PC-3 (cell line): ENCODE results near the gene GLG1. TPM values are rescaled to one million over a fixed set of nuclear protein-coding genes. Genes with fewer than 3 reads are reported as not detected.

Source experiments
- ATAC-seq: fragments of 200-7000 bp; cut with Tn5 transposase; 2 replicates; pipeline ENCODE4 v1.9.1; 2020; ENCODE audit warnings: mild to moderate bottlenecking, moderate library complexity
- BruUV-seq: library from RNA; stranded (reverse); fragments of 400-500 nt; replicated peaks from 2 replicates; lab custom pipeline; 2021; lab: Mats Ljungman, UMichigan
- CTCF ChIA-PET: fragments of 300-600 bp; sonication (Branson Sonifier 250); formaldehyde crosslinking; loops from one replicate; lab custom pipeline; 2022; ENCODE audit warnings: antibody characterized with exemption; lab: Charles Lee
- POLR2A ChIA-PET: fragments of 300-600 bp; sonication (Branson Sonifier 250); formaldehyde crosslinking; loops from one replicate; lab custom pipeline; 2022; ENCODE audit warnings: antibody characterized with exemption; ENCODE audit not compliant: unreplicated experiment; lab: Charles Lee
- DNase-seq: peaks from one replicate; pipeline ENCODE4 v3.0.0-alpha.2; 2015
- H2AFZ ChIP-seq: fragments of 300-600 bp; sonication (generic); 2 replicates; pipeline ENCODE4 v1.6.0; 2016; ENCODE audit warnings: antibody characterized with exemption, low read length
- H3F3A ChIP-seq: fragments of 300-600 bp; sonication (generic); one replicate; pipeline ENCODE4 v1.6.0; 2017; ENCODE audit warnings: antibody characterized with exemption, low read length, control low read depth, mild to moderate bottlenecking; ENCODE audit not compliant: unreplicated experiment
- H3K27ac ChIP-seq: fragments of 300-600 bp; sonication (generic); 2 replicates; pipeline ENCODE4 v1.5.1; 2016; ENCODE audit warnings: mild to moderate bottlenecking, low read length
- H3K27me3 ChIP-seq: fragments of 300-600 bp; sonication (generic); 2 replicates; pipeline ENCODE4 v1.6.1; 2016; ENCODE audit warnings: low read length, mixed read lengths
- H3K36me3 ChIP-seq: fragments of 300-600 bp; sonication (generic); 2 replicates; pipeline ENCODE4 v1.6.1; 2016; ENCODE audit warnings: low read depth, mixed run types, low read length, mixed read lengths
- H3K4me1 ChIP-seq: fragments of 300-600 bp; sonication (generic); 2 replicates; pipeline ENCODE4 v1.5.1; 2016; ENCODE audit warnings: low read length; ENCODE audit not compliant: insufficient read depth
- H3K4me2 ChIP-seq: fragments of 300-600 bp; sonication (generic); 2 replicates; pipeline ENCODE4 v1.6.0; 2016; ENCODE audit warnings: low read length
- H3K4me3 ChIP-seq: fragments of 300-600 bp; sonication (generic); 2 replicates; pipeline ENCODE4 v1.5.1; 2016; ENCODE audit warnings: mild to moderate bottlenecking, low read length, mixed read lengths
- H3K79me2 ChIP-seq: fragments of 300-600 bp; sonication (generic); 2 replicates; pipeline ENCODE4 v1.6.1; 2017; ENCODE audit warnings: low read length, mixed read lengths
- H3K9ac ChIP-seq: fragments of 300-600 bp; sonication (generic); 2 replicates; pipeline ENCODE4 v1.6.0; 2016; ENCODE audit warnings: mild to moderate bottlenecking, low read length
- H3K9me2 ChIP-seq: fragments of 300-600 bp; sonication (generic); replicated peaks from 2 replicates; pipeline ENCODE4 v1.6.1; 2016; ENCODE audit warnings: mixed run types, low read length, mixed read lengths
- H3K9me3 ChIP-seq: fragments of 300-600 bp; sonication (generic); 2 replicates; pipeline ENCODE4 v1.6.1; 2016; ENCODE audit warnings: low read length, mixed read lengths
- H4K20me1 ChIP-seq: fragments of 300-600 bp; sonication (generic); 2 replicates; pipeline ENCODE4 v1.6.1; 2016; ENCODE audit warnings: low read length, mixed read lengths
- EZH2 ChIP-seq: fragments of 300-600 bp; sonication (generic); IDR thresholded peaks from one replicate; pipeline ENCODE4 v1.6.1; 2017; ENCODE audit warnings: antibody characterized with exemption, mild to moderate bottlenecking, low read length; ENCODE audit not compliant: unreplicated experiment
- EZH2phosphoT487 ChIP-seq: fragments of 300-600 bp; sonication (generic); IDR thresholded peaks from 2 replicates; pipeline ENCODE4 v1.6.1; 2018; ENCODE audit warnings: mild to moderate bottlenecking, antibody characterized with exemption, low read length, borderline replicate concordance
- intact Hi-C: fragments of 100-400 bp; cut with micrococcal nuclease; formaldehyde crosslinking; loops from 2 replicates; pipeline ENCODE4 v1.9.0; 2023
- total RNA-seq: library from RNA; depleted of rRNA; stranded (reverse); fragments of >200 nt; gene quantifications from 2 replicates; pipeline ENCODE4 v1.2.3, GENCODE V29; 2014
- TF ChIP-seq, protein P1 (sequence below): fragments of 300-600 bp; sonication (generic); conservative IDR thresholded peaks from 2 replicates; pipeline ENCODE4 v1.5.1; 2017; ENCODE audit warnings: antibody characterized with exemption, low read depth, mild to moderate bottlenecking, low read length

GLG1 gene
- total RNA-seq, 1 experiment from 2014 or later, result 63.5 TPM

DNA sequence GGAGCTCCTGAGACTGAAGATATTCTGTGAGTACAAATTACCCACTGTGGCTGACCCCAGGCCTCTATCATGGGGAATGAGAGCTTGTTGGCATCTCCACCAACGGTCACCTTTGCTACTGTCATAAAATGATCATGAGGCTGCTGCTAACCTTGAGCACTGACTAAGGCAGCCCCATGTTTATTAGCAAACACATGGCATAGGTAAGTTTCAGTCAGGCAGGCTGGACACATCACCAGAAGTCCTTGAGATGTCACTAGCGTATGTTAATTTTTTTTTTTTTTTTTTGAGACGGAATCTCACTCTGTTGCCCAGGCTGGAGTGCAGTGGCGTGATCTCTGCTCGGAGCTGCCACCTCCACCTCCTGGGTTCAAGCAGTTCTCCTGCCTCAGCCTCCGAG, 1.5 kb upstream of the GLG1 start:
- CTCF ChIA-PET, result no interaction called here
- Histone ChIP-seq H4K20me1 (peaks cover 19% of the 10 kb centered on the region; the same call in 1 of the 2 replicates), H3K36me3 (no peaks in the 10 kb centered on the region), H2AFZ (no peak overlapping the region), H3K9me2 (no peaks in the 10 kb centered on the region), H3K4me3 (no peak overlapping the region), H3K9ac (no peak overlapping the region), H3K27ac (no peak overlapping the region), H3K4me2 (no peak overlapping the region), H3K4me1 (peaks cover 20% of the 10 kb centered on the region), H3K27me3 (no peaks in the 10 kb centered on the region), H3F3A (no peaks in the 10 kb centered on the region), H3K79me2 (peaks cover 35% of the 10 kb centered on the region), H3K9me3 (no peaks in the 10 kb centered on the region)
- no TSS peak for BruUV-seq
- intact Hi-C loops, result loop anchor here (5.0 kb wide), 1 partner anchor 126 kb away; no protein-coding TSS in a partner anchor
- DNase-seq (no peak), ATAC-seq (no peak)
- TF ChIP-seq, protein P1, sequence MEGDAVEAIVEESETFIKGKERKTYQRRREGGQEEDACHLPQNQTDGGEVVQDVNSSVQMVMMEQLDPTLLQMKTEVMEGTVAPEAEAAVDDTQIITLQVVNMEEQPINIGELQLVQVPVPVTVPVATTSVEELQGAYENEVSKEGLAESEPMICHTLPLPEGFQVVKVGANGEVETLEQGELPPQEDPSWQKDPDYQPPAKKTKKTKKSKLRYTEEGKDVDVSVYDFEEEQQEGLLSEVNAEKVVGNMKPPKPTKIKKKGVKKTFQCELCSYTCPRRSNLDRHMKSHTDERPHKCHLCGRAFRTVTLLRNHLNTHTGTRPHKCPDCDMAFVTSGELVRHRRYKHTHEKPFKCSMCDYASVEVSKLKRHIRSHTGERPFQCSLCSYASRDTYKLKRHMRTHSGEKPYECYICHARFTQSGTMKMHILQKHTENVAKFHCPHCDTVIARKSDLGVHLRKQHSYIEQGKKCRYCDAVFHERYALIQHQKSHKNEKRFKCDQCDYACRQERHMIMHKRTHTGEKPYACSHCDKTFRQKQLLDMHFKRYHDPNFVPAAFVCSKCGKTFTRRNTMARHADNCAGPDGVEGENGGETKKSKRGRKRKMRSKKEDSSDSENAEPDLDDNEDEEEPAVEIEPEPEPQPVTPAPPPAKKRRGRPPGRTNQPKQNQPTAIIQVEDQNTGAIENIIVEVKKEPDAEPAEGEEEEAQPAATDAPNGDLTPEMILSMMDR, result no peak
- TF ChIP-seq EZH2phosphoT487 (no peak), EZH2 (no peak)
- POLR2A ChIA-PET, result no interaction called here

DNA sequence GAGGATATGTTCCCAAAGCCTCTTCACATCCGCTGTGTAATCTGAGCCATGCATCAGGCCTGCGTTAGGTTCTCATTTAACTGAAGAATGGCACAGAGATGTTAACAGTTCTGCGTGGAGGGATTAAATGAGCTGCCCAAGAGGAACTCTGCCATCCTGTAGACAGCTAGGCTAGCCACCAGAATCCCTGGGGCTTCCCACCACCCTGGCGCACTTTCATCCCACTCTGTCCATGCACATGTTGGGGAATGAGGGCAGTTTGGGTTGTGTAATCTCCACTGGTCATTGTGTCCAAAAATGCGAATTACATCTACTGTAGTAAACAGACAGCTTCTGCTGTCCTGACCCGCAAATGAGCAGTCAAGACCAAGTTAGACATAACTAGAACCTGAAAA, 1.0 kb upstream of the GLG1 start:
- no peak for ATAC-seq
- BruUV-seq, result no TSS peak
- H4K20me1 ChIP-seq, result peaks cover 19% of the 10 kb centered on the region; the same call in 1 of the 2 replicates
- ChIA-PET POLR2A (no interaction called here), CTCF (no interaction called here)
- no peak overlapping the region for H3K4me3 ChIP-seq
- peak overlapping the region; percentile 86; the same call in 1 of the 2 replicates for H2AFZ ChIP-seq
- no peaks in the 10 kb centered on the region for H3K27me3 ChIP-seq
- H3K9me2 ChIP-seq, result no peaks in the 10 kb centered on the region
- no peaks in the 10 kb centered on the region for H3K9me3 ChIP-seq
- intact Hi-C loops, result loop anchor here (1.0 to 5.0 kb wide), 2 partner anchors 25 to 126 kb away; no protein-coding TSS in a partner anchor
- no peaks in the 10 kb centered on the region for H3K36me3 ChIP-seq
- peaks cover 39% of the 10 kb centered on the region for H3K79me2 ChIP-seq
- H3K4me2 ChIP-seq, result no peak overlapping the region
- no peak overlapping the region for H3K9ac ChIP-seq
- no peaks in the 10 kb centered on the region for H3F3A ChIP-seq
- TF ChIP-seq, protein P1, result no peak
- TF ChIP-seq EZH2, result no peak
- no peak for TF ChIP-seq EZH2phosphoT487
- peaks cover 21% of the 10 kb centered on the region for H3K4me1 ChIP-seq
- no peak overlapping the region for H3K27ac ChIP-seq
- no peak for DNase-seq

DNA sequence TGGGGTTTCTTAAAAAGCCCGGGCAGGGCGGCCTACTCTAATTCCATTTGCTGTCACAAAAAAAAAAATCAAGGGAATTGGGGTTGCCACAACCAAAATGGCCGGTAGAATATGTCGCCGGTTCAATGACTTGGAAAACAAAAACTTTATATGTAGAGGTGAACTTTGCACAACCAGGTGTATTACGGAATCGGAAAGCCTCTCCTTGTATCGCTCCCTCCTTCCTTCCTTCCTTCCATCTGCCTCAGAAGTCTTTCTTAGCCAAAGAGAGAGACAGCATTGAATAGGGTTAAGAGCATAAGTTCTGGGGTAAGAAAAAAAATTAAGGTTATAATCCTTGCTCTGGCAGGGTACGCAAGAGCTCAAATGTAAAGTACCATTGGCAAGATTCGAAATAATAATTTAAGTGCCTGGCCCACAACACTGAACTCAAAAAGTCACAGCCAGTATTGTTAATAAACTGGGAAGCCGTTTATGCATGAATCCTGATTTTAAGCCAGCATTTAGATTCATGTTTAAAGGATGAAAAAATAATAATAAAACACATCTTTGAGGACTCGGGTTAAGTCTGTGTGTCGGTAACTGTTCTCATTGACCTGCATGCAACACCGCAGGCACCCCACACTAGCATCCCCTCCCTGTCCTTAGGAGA, 522 bp upstream of the GLG1 start:
- Histone ChIP-seq H2AFZ (peak overlapping the region; percentile 86), H3K4me1 (peaks cover 21% of the 10 kb centered on the region), H3K9me3 (no peaks in the 10 kb centered on the region), H3K79me2 (peaks cover 44% of the 10 kb centered on the region), H4K20me1 (peaks cover 19% of the 10 kb centered on the region; the same call in 1 of the 2 replicates), H3K9ac (peak overlapping the region; percentile 90), H3K4me3 (peak overlapping the region; percentile 80), H3F3A (no peaks in the 10 kb centered on the region), H3K27me3 (no peaks in the 10 kb centered on the region), H3K36me3 (no peaks in the 10 kb centered on the region), H3K9me2 (no peaks in the 10 kb centered on the region), H3K27ac (peak overlapping the region; percentile 62), H3K4me2 (peak overlapping the region; percentile 94)
- no peak for TF ChIP-seq EZH2
- TF ChIP-seq, protein P1, result no peak
- no peak for TF ChIP-seq EZH2phosphoT487
- DNase-seq (no peak), ATAC-seq (no peak)
- ChIA-PET CTCF (no interaction called here), POLR2A (interaction anchor here (0.5 kb wide), 1 partner anchor 1694 kb away, joined by 6 read pairs; no protein-coding TSS in a partner anchor)
- BruUV-seq, result TSS peak; percentile 94
- intact Hi-C loops, result loop anchor here (1.0 to 5.0 kb wide), 2 partner anchors 24 to 125 kb away; no protein-coding TSS in a partner anchor
